A673 (cell line): Measurements from ENCODE around the gene CASKIN2. TPM values are rescaled to one million over a fixed set of nuclear protein-coding genes. Genes with fewer than 3 reads are reported as not detected.

Source experiments
- BruUV-seq: library from RNA; stranded (reverse); fragments of 400-500 nt; replicated peaks from 2 replicates; lab custom pipeline; 2021; lab: Mats Ljungman, UMichigan
- CTCF ChIA-PET: fragments of 300-600 bp; sonication (Branson Sonifier 250); formaldehyde crosslinking; loops from one replicate; lab custom pipeline; 2022; ENCODE audit warnings: antibody characterized with exemption; lab: Charles Lee
- POLR2A ChIA-PET: fragments of 300-600 bp; sonication (Branson Sonifier 250); formaldehyde crosslinking; loops from one replicate; lab custom pipeline; 2022; ENCODE audit warnings: antibody characterized with exemption; ENCODE audit not compliant: low non-redundant PET; lab: Charles Lee
- DNase-seq: peaks from one replicate; pipeline ENCODE4 v3.0.0-alpha.2; 2015; ENCODE audit warnings: low spot score
- H3K27ac ChIP-seq: fragments of 200-600 bp; sonication (generic); 2 replicates; pipeline ENCODE4 v1.5.1; 2016; ENCODE audit warnings: mixed run types, low read depth, mild to moderate bottlenecking, mixed read lengths, antibody characterized with exemption, low read length; ENCODE audit not compliant: poor library complexity, severe bottlenecking
- H3K27me3 ChIP-seq: fragments of 200-600 bp; sonication (generic); replicated peaks from 2 replicates; pipeline ENCODE4 v1.6.1; 2017; ENCODE audit warnings: mixed run types, low read depth, mild to moderate bottlenecking, mixed read lengths, antibody characterized with exemption, low read length; ENCODE audit not compliant: insufficient read depth, poor library complexity
- H3K36me3 ChIP-seq: fragments of 200-600 bp; sonication (generic); 2 replicates; pipeline ENCODE4 v1.6.1; 2016; ENCODE audit warnings: mixed run types, mild to moderate bottlenecking, mixed read lengths, antibody characterized with exemption, low read length; ENCODE audit not compliant: insufficient read depth, poor library complexity, severe bottlenecking
- H3K4me1 ChIP-seq: fragments of 200-600 bp; sonication (generic); 2 replicates; pipeline ENCODE4 v1.6.1; 2017; ENCODE audit warnings: mixed run types, mild to moderate bottlenecking, mixed read lengths, antibody characterized with exemption, low read length; ENCODE audit not compliant: insufficient read depth, poor library complexity, severe bottlenecking
- H3K4me3 ChIP-seq: fragments of 200-600 bp; sonication (generic); 2 replicates; pipeline ENCODE4 v1.5.1; 2016; ENCODE audit warnings: low read depth, mixed run types, mild to moderate bottlenecking, mixed read lengths, low read length; ENCODE audit not compliant: poor library complexity, severe bottlenecking
- H3K9me3 ChIP-seq: fragments of 200-600 bp; sonication (generic); 2 replicates; pipeline ENCODE4 v1.6.1; 2016; ENCODE audit warnings: mixed run types, low read depth, mild to moderate bottlenecking, mixed read lengths, antibody characterized with exemption, low read length; ENCODE audit not compliant: poor library complexity, severe bottlenecking
- EZH2 ChIP-seq: fragments of 200-600 bp; sonication (generic); IDR thresholded peaks from 2 replicates; pipeline ENCODE4 v1.6.1; 2017; ENCODE audit warnings: borderline replicate concordance, low read depth, mild to moderate bottlenecking, mixed read lengths, antibody characterized with exemption, low read length; ENCODE audit not compliant: poor library complexity, severe bottlenecking
- intact Hi-C: fragments of 100-400 bp; cut with micrococcal nuclease; formaldehyde crosslinking; loops from one replicate; pipeline ENCODE4 v1.10.0; 2022; ENCODE audit not compliant: unreplicated experiment
- total RNA-seq: library from RNA; stranded (reverse); gene quantifications from 2 replicates; pipeline ENCODE4 v1.2.3, GENCODE V29; 2021
- TF ChIP-seq, protein P1 (sequence below): fragments of 300-800, 200-600 bp; sonication (generic); conservative IDR thresholded peaks from 2 replicates; pipeline ENCODE4 v1.5.1; 2017; ENCODE audit warnings: low read depth, mild to moderate bottlenecking, antibody characterized with exemption, low read length, moderate library complexity, mixed read lengths

Gene CASKIN2
- total RNA-seq, 1 experiment from 2014 or later, result 32.6 TPM

DNA sequence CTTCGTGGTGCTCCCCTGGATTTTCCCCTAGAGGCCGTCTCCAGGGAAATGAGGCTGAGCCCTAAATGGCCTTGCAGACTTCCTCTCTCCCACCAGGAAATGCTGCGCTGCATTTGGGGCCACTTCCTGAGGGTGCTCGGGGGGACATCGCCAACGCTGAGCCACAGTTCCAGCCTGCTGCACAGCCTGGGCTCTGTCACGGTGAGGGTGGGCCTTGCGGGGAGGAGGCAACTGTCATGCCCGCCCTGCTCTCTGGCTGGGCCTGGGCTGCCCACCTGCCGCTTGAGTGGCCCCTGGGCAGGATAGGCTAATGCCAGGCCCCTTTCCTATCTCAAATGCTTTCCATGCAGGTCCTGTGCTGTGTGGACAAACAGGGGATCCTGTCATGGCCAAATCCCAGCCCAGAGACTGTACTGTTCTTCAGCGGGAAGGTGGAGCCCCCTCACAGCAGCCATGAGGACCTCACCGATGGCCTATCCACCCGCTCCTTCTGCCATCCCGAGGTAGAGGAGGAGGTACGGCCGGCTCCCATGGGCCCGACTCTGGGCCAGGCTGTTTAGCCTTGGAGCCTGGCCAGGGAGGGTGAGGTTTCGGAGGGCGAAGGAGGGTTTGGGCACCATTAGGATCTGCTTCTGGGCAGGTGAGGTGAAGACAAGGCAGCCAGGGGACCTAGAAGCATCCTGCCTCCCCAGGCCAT is 24.2 kb downstream of the CASKIN2 start:
- no TSS peak for BruUV-seq
- DNase-seq, result no peak
- Histone ChIP-seq H3K27me3 (no peaks in the 10 kb centered on the region), H3K27ac (no peak overlapping the region), H3K9me3 (no peaks in the 10 kb centered on the region), H3K4me3 (no peak overlapping the region), H3K4me1 (no peaks in the 10 kb centered on the region), H3K36me3 (peaks cover 19% of the 10 kb centered on the region)
- TF ChIP-seq, protein P1, sequence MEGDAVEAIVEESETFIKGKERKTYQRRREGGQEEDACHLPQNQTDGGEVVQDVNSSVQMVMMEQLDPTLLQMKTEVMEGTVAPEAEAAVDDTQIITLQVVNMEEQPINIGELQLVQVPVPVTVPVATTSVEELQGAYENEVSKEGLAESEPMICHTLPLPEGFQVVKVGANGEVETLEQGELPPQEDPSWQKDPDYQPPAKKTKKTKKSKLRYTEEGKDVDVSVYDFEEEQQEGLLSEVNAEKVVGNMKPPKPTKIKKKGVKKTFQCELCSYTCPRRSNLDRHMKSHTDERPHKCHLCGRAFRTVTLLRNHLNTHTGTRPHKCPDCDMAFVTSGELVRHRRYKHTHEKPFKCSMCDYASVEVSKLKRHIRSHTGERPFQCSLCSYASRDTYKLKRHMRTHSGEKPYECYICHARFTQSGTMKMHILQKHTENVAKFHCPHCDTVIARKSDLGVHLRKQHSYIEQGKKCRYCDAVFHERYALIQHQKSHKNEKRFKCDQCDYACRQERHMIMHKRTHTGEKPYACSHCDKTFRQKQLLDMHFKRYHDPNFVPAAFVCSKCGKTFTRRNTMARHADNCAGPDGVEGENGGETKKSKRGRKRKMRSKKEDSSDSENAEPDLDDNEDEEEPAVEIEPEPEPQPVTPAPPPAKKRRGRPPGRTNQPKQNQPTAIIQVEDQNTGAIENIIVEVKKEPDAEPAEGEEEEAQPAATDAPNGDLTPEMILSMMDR, result no peak
- TF ChIP-seq EZH2, result no peak
- POLR2A ChIA-PET, result no interaction called here
- CTCF ChIA-PET, result no interaction called here
- intact Hi-C loops, result no loop called here

DNA sequence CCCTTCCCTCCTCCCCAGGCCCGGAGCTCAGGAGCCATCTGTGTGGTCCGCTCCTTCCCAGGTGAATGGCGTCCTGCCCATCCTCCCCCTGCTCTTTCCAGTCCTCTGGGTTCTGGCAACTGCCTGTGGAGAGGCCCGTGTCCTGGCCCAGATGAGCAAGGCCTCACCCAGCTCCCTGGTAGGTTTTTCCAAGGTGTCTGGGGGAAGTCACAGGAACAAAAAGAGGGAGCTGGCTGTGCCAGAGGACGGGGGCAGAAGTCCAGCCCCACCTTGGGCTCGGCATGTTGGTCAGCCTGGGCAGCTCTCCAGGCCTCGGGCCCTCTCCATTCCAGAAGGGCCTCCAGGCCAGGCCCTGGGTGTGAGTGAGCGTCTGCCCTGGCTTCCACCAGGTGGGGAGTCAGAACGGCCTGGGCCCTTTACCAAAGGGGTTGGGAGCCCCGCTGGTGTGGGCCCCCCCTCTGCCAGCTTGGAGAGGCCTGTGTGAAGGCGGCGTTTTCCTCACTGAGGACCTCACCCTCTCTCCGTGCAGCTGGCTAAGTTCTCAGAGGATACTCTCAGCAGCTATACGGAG is 25.1 kb downstream of the CASKIN2 start:
- intact Hi-C loops, result no loop called here
- Histone ChIP-seq H3K27me3 (no peaks in the 10 kb centered on the region), H3K27ac (no peak overlapping the region), H3K4me1 (no peaks in the 10 kb centered on the region), H3K9me3 (no peaks in the 10 kb centered on the region), H3K36me3 (peaks cover 19% of the 10 kb centered on the region), H3K4me3 (no peak overlapping the region)
- POLR2A ChIA-PET, result no interaction called here
- no peak for TF ChIP-seq EZH2
- TF ChIP-seq, protein P1, result no peak
- CTCF ChIA-PET, result no interaction called here
- no peak for DNase-seq
- BruUV-seq, result no TSS peak

DNA sequence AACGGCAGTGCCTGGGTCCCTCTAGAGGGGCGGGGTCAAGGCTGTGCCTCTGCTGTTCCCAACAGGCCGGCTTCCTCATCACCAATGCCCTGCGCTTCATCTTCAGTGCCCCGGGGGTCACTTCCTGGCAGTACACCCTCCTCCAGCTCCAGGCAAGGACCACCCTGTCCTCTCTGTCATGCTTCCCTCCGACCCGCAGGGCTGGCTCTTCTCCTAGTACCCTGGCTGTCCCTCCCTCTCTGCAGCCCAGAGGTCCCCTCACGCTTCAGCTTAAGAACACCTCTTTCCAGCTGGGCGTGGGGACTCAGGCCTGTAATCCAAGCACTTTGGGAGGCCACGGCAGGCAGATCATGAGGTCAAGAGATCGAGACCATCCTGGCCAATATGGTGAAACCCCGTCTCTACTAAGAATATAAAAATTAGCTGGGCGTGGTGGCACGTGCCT is 25.8 kb downstream of the CASKIN2 start:
- no peak overlapping the region for H3K27ac ChIP-seq
- no peaks in the 10 kb centered on the region for H3K4me1 ChIP-seq
- ChIA-PET POLR2A (no interaction called here), CTCF (no interaction called here)
- intact Hi-C loops, result no loop called here
- peaks cover 14% of the 10 kb centered on the region for H3K36me3 ChIP-seq
- BruUV-seq, result no TSS peak
- H3K4me3 ChIP-seq, result no peak overlapping the region
- TF ChIP-seq, protein P1, result no peak
- TF ChIP-seq EZH2, result no peak
- no peaks in the 10 kb centered on the region for H3K27me3 ChIP-seq
- no peak for DNase-seq
- H3K9me3 ChIP-seq, result no peaks in the 10 kb centered on the region
